HUES64 (cell line): Measurements from ENCODE around the gene RAPGEF2.
"Not testable (repeated sequence)": the region's sequence is repeated elsewhere in the genome, so short reads cannot be mapped to it uniquely, and the experiment has no call there.

Source experiments
- H3K27ac ChIP-seq: 2 replicates; pipeline ENCODE4 v1.7.0; 2013; ENCODE audit warnings: low read depth, low read length, inconsistent platforms
- H3K27me3 ChIP-seq: 2 replicates; pipeline ENCODE4 v1.6.1; 2013; ENCODE audit warnings: mild to moderate bottlenecking, low read length; ENCODE audit not compliant: insufficient read depth
- H3K36me3 ChIP-seq: 2 replicates; pipeline ENCODE4 v1.6.1; 2013; ENCODE audit warnings: mild to moderate bottlenecking, low read length; ENCODE audit not compliant: insufficient read depth
- H3K4me1 ChIP-seq: 2 replicates; pipeline ENCODE4 v1.6.1; 2013; ENCODE audit warnings: mild to moderate bottlenecking, low read length, moderate library complexity; ENCODE audit not compliant: insufficient read depth
- H3K4me3 ChIP-seq: 2 replicates; pipeline ENCODE4 v1.5.1; 2013; ENCODE audit warnings: mild to moderate bottlenecking, low read length, moderate library complexity
- H3K9ac ChIP-seq: 2 replicates; pipeline ENCODE4 v1.6.1; 2013; ENCODE audit warnings: mild to moderate bottlenecking, low read depth, low read length
- H3K9me3 ChIP-seq: 2 replicates; pipeline ENCODE4 v1.6.1; 2013; ENCODE audit warnings: low read depth, low read length; ENCODE audit not compliant: insufficient read depth
- WGBS: fragments of 150-250, 120-280 bp; methylation state at CpG from one replicate; pipeline ENCODE4 v1.1.7; 2013; ENCODE audit warnings: missing lambda C conversion rate; 5-methylcytosine and 5-hydroxymethylcytosine counted together

Gene RAPGEF2

DNA sequence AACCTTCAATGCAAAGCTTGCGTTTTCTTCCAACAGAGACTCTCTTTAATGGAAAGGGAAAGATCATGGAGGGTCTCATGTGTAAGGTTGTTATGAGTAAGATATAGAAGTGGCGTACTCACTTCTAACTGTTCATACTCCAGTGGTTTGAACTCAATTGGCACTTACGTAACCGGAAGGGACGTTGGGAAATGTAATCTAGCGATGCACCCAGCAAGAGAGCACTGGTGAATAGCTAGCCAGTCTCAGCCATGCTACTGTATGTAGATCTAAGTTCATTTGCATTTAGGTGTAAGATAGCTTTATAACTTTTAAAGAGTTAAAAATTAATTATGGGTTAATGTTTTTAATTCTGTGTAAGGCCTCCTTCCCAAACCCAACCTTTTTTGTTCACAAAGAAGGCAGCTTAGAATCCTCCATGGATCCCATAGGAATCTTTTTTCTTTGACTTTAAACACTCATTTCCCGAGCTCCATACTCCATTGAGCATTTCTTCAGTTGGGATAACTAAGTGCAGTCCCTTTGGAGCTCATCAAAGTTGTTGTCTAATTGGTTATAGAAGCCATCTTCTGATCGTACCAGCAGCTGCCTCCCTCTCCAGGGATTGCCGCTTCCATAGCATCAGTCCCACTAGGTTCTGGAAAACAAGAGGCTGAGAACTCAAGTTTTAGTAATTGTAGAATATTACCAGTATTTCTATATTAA lies 191.1 kb downstream of the RAPGEF2 start:
- H3K27ac ChIP-seq: no peak overlapping the region
- no peak overlapping the region for H3K9ac ChIP-seq
- H3K4me1 ChIP-seq: peaks cover 6% of the 10 kb centered on the region; the same call in 1 of the 2 replicates
- H3K9me3 ChIP-seq: no peaks in the 10 kb centered on the region
- no peak overlapping the region for H3K4me3 ChIP-seq
- WGBS: 98% methylated on average over 9 of the region's 9 CpGs
- H3K36me3 ChIP-seq: no peaks in the 10 kb centered on the region
- no peaks in the 10 kb centered on the region for H3K27me3 ChIP-seq

- Histone ChIP-seq H3K36me3 (no peaks in the 10 kb centered on the region), H3K9me3 (no peaks in the 10 kb centered on the region), H3K9ac (no peak overlapping the region), H3K4me1 (peaks cover 6% of the 10 kb centered on the region; the same call in 1 of the 2 replicates), H3K27ac (no peak overlapping the region), H3K27me3 (no peaks in the 10 kb centered on the region), H3K4me3 (no peak overlapping the region)
Measured at GRCh38 chr4:159296061-159296460, 193.2 kb downstream of the RAPGEF2 start.

- no peaks in the 10 kb centered on the region for H3K9me3 ChIP-seq
- H3K4me3 ChIP-seq: no peak overlapping the region
- 62% methylated on average over 3 of the region's 4 CpGs for WGBS
- no peak overlapping the region for H3K9ac ChIP-seq
- H3K4me1 ChIP-seq: peaks cover 6% of the 10 kb centered on the region; the same call in 1 of the 2 replicates
- no peaks in the 10 kb centered on the region for H3K27me3 ChIP-seq
- H3K27ac ChIP-seq: no peak overlapping the region
- H3K36me3 ChIP-seq: no peaks in the 10 kb centered on the region
Measured at GRCh38 chr4:159297091-159297490, 194.2 kb downstream of the RAPGEF2 start.

DNA sequence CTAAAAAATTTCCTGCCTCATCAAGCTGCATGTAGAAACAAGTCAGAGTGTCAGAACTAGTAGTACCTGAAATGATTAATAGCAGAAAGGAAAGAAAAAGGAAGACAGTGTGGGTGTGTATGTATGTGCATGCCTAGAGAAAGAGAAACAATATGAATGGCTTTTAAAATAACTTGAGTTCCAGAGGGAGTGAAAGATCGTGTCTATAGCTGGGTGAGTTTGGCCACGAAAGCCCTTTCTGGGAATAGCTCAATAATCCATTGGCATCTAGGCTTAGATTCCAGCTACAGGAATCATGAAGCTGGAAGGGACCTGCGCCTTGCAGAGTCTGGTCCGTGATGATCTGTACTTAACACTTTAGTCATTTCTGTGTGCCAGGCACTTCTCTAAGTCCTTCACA lies 195.6 kb downstream of the RAPGEF2 start:
- H3K27ac ChIP-seq: no peak overlapping the region
- WGBS: 87% methylated on average over 4 of the region's 4 CpGs
- no peaks in the 10 kb centered on the region for H3K27me3 ChIP-seq
- peaks cover 6% of the 10 kb centered on the region; the same call in 1 of the 2 replicates for H3K4me1 ChIP-seq
- no peaks in the 10 kb centered on the region for H3K36me3 ChIP-seq
- no peak overlapping the region for H3K9ac ChIP-seq
- no peak overlapping the region for H3K4me3 ChIP-seq
- no peaks in the 10 kb centered on the region for H3K9me3 ChIP-seq

GRCh38 chr4:159303435-159303834 lies 200.6 kb downstream of the RAPGEF2 start:
- WGBS: 95% methylated on average over 4 of the region's 4 CpGs
- no peak overlapping the region for H3K9ac ChIP-seq
- H3K4me3 ChIP-seq: no peak overlapping the region
- no peaks in the 10 kb centered on the region for H3K9me3 ChIP-seq
- peaks cover 7% of the 10 kb centered on the region for H3K4me1 ChIP-seq
- no peak overlapping the region for H3K27ac ChIP-seq
- H3K36me3 ChIP-seq: peaks cover 6% of the 10 kb centered on the region; the same call in 1 of the 2 replicates
- H3K27me3 ChIP-seq: no peaks in the 10 kb centered on the region

- Histone ChIP-seq H3K9ac (no peak overlapping the region), H3K4me3 (no peak overlapping the region), H3K4me1 (peaks cover 18% of the 10 kb centered on the region), H3K27me3 (no peaks in the 10 kb centered on the region), H3K27ac (no peak overlapping the region), H3K9me3 (no peaks in the 10 kb centered on the region), H3K36me3 (peaks cover 6% of the 10 kb centered on the region; the same call in 1 of the 2 replicates)
- WGBS: 92% methylated on average over 2 of the region's 2 CpGs
Measured at GRCh38 chr4:159305129-159305528, 202.2 kb downstream of the RAPGEF2 start.

DNA sequence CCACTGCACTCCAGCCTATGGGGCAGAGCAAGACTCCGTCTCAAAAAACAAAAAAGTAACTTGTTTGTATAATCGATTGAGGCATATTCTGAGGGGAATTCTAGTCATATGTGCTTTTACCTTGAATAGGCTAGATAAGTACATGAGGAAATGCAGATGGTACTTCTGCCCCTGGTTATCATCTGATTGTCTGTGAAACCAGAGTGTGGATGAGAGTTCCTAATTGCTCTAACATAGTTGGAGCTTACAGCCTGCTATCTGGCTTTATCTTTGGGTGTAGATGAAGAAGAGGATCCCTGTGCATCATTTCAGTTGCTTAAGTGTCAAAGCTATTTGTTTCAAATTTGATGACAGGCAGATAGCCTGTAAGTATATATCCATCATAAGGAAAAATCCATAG lies 205.1 kb downstream of the RAPGEF2 start:
- Histone ChIP-seq H3K27ac (no peak overlapping the region), H3K27me3 (no peaks in the 10 kb centered on the region), H3K9me3 (no peaks in the 10 kb centered on the region), H3K36me3 (peaks cover 6% of the 10 kb centered on the region; the same call in 1 of the 2 replicates), H3K9ac (no peak overlapping the region), H3K4me3 (no peak overlapping the region), H3K4me1 (peaks cover 18% of the 10 kb centered on the region)
- 93% methylated on average over 2 of the region's 2 CpGs for WGBS

DNA sequence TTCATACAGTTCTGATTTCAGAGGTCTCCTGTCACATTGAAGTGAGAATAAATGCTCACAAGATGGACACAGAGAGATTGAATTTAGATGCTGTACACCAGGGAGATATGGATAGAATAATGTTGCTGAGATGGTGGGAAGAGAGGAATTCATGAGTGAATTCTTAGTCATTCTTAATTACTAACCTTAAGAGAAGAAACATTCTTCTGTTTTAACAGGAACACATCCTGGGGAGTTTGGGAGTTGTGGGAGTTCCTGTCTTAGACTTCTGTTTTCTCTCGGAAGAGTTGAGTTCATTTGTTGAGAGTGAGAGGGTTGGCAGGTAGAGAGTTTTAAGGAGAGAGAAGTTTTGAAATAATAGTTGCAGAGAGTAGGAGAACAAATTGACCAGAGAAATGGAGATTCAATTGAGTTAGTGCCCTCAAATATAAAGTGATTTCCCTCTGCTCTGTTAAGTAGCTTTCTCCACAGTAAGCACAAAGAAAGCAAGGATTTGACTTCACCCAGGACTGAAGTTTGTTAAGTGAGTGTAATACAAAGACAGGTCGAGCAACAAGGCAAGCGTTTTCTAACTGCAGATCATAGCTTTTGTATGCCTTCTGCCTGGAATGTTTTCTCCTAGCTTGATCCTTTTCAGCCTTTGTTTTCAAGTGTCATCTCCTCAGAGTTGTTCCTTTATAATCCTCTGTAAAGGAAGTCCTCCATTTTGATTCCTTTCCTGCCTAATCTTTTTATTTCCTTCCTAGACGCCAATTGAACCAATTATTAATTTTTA lies 205.9 kb downstream of the RAPGEF2 start:
- Histone ChIP-seq H3K27ac (peak overlapping the region; percentile 59), H3K4me1 (peaks cover 18% of the 10 kb centered on the region), H3K9me3 (no peaks in the 10 kb centered on the region), H3K4me3 (no peak overlapping the region), H3K36me3 (peaks cover 6% of the 10 kb centered on the region; the same call in 1 of the 2 replicates), H3K27me3 (no peaks in the 10 kb centered on the region), H3K9ac (peak overlapping the region; percentile 30; the same call in 1 of the 2 replicates)
- WGBS: 64% methylated on average over 4 of the region's 4 CpGs

GRCh38 chr4:159312236-159312635 lies 209.4 kb downstream of the RAPGEF2 start:
- Histone ChIP-seq H3K27me3 (no peaks in the 10 kb centered on the region), H3K4me3 (no peak overlapping the region), H3K27ac (no peak overlapping the region), H3K9ac (no peak overlapping the region), H3K4me1 (peaks cover 24% of the 10 kb centered on the region), H3K36me3 (peaks cover 5% of the 10 kb centered on the region), H3K9me3 (no peaks in the 10 kb centered on the region)

DNA sequence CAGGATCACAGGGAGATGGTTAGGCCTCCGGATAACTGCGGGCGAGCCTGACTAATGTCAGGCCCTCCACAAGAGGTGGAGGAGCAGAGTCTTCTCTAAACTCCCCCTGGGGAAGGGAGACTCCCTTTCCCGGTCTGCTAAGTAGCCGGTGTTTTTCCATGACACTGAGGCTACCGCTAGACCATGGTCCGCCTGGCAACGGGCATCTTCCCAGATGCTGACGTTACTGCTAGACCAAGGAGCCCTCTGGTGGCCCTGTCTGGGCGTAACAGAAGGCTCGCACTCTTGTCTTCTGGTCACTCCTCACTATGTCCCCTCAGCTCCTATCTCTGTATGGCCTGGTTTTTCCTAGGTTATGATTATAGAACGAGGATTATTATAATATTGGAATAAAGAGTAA lies 213.0 kb downstream of the RAPGEF2 start:
- not testable (repeated sequence) for H3K4me3 ChIP-seq, H3K9ac ChIP-seq, H3K27ac ChIP-seq, H3K27me3 ChIP-seq, H3K4me1 ChIP-seq, H3K9me3 ChIP-seq, H3K36me3 ChIP-seq
- whole genome bisulfite sequencing: 74% methylated on average over 11 of the region's 12 CpGs

DNA sequence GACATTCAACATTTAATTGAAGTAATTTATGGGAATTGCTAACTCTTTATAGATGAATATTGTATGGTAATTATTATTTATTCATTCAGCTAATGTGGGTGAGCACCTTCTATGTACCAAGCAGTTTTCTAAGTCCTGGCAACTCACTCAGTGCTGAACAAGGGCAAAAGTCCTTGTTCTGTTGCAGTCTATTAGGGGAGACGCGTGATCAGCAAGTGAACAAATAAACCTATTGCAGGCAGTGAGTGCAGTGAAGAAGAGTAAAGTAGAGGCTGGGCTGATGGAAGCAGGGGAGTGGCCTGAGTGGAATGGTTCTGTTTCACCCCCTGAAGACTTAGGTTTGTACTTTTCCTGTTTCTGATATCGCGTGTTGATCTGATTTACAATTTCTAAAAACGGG lies 214.3 kb downstream of the RAPGEF2 start:
- peaks cover 5% of the 10 kb centered on the region for H3K36me3 ChIP-seq
- H3K4me3 ChIP-seq: no peak overlapping the region
- H3K9me3 ChIP-seq: no peaks in the 10 kb centered on the region
- no peak overlapping the region for H3K27ac ChIP-seq
- no peak overlapping the region for H3K9ac ChIP-seq
- no peaks in the 10 kb centered on the region for H3K27me3 ChIP-seq
- WGBS: 96% methylated on average over 5 of the region's 5 CpGs
- peaks cover 6% of the 10 kb centered on the region; the same call in 1 of the 2 replicates for H3K4me1 ChIP-seq
